ENCODE data around the gene DPEP3. TPM values are rescaled to one million over a fixed set of nuclear protein-coding genes. Genes with fewer than 3 reads are reported as not detected.

Gene DPEP3
- total RNA-seq, 6 donors from 2014 or later, result 0.15 to 1.0 (median 0.30) TPM; not detected in 2

GRCh38 chr16:67942510-67943255, 37.6 kb downstream of the DPEP3 start:
- peak in 1 of 2 donors; percentile 83 for DNase-seq
- Histone ChIP-seq H3K27me3 (no peaks in the 10 kb centered on the region), H3K27ac (peak overlapping the region; percentile 48 to 70 (median 69)), H3K36me3 (peaks cover 17 to 87% (median 71%) of the 10 kb centered on the region in 4 donors), H3K9me3 (no peaks in the 10 kb centered on the region), H3K4me1 (peaks cover 0 to 29% (median 7%) of the 10 kb centered on the region in 4 donors), H3K4me3 (no peak overlapping the region)
- TF ChIP-seq EP300 (IDR thresholded peaks at IDR 0.05) (no peak), POLR2AphosphoS5 (IDR thresholded peaks at IDR 0.05) (no peak), POLR2A (IDR thresholded peaks at IDR 0.05) (no peak)
- TF ChIP-seq, protein P1, sequence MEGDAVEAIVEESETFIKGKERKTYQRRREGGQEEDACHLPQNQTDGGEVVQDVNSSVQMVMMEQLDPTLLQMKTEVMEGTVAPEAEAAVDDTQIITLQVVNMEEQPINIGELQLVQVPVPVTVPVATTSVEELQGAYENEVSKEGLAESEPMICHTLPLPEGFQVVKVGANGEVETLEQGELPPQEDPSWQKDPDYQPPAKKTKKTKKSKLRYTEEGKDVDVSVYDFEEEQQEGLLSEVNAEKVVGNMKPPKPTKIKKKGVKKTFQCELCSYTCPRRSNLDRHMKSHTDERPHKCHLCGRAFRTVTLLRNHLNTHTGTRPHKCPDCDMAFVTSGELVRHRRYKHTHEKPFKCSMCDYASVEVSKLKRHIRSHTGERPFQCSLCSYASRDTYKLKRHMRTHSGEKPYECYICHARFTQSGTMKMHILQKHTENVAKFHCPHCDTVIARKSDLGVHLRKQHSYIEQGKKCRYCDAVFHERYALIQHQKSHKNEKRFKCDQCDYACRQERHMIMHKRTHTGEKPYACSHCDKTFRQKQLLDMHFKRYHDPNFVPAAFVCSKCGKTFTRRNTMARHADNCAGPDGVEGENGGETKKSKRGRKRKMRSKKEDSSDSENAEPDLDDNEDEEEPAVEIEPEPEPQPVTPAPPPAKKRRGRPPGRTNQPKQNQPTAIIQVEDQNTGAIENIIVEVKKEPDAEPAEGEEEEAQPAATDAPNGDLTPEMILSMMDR (IDR thresholded peaks at IDR 0.05), result no peak
- 83 to 87% methylated on average over 4 to 26 of the region's 27 CpGs for WGBS, 2 donors
- no peak for ATAC-seq (ENCODE audit: low FRiP score in 2 of 2)

DNA sequence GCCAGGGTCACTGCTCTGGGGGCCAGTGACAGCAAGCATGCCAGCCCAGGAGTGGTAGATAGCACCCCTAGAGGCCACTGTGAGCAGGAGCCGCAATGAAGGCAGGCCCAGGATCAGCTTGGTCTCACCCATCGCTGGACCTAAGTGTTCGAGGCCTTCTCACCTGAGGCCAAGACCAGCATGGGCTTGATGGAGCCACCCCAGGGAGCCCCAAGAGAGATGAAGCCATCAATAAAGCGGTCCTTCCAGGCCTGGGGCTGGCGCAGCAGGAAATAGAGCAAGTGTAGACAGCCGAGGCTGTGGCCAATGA, 38.1 kb downstream of the DPEP3 start:
- H3K27ac ChIP-seq, result peak overlapping the region in 2 of 4 donors; percentile 2 to 68

GRCh38 chr16:67941469-67942199, 38.7 kb downstream of the DPEP3 start:
- DNase-seq, result no peak
- TF ChIP-seq POLR2AphosphoS5 (IDR thresholded peaks at IDR 0.05) (no peak), EP300 (IDR thresholded peaks at IDR 0.05) (no peak), POLR2A (IDR thresholded peaks at IDR 0.05) (no peak)
- TF ChIP-seq, protein P1 (IDR thresholded peaks at IDR 0.05), result no peak
- Histone ChIP-seq H3K27ac (peak overlapping the region; percentile 2 to 68 (median 25)), H3K9me3 (no peaks in the 10 kb centered on the region), H3K4me1 (peaks cover 9 to 37% (median 15%) of the 10 kb centered on the region in 4 donors), H3K27me3 (no peaks in the 10 kb centered on the region), H3K4me3 (no peak overlapping the region), H3K36me3 (peaks cover 13 to 77% (median 61%) of the 10 kb centered on the region in 4 donors)
- 79 to 86% methylated on average over 9 of the region's 9 CpGs for WGBS, 2 donors
- no peak for ATAC-seq (ENCODE audit: low FRiP score in 2 of 2)

More for the DNA sequence above, 38.1 kb downstream of the DPEP3 start:
- Histone ChIP-seq H3K27me3 (no peaks in the 10 kb centered on the region), H3K4me1 (peaks cover 4 to 33% (median 11%) of the 10 kb centered on the region in 4 donors), H3K4me3 (no peak overlapping the region), H3K36me3 (peaks cover 13 to 82% (median 66%) of the 10 kb centered on the region in 4 donors), H3K9me3 (no peaks in the 10 kb centered on the region)
- DNase-seq, result no peak
- peak in 1 of 2 donors; percentile 46 for ATAC-seq (ENCODE audit: low FRiP score in 2 of 2)
- 82% methylated on average over 6 of the region's 6 CpGs; no CpG with 5 or more reads in 1 of the 2 donors for WGBS, 2 donors
- no peak for TF ChIP-seq EP300 (IDR thresholded peaks at IDR 0.05)
- no peak for TF ChIP-seq POLR2AphosphoS5 (IDR thresholded peaks at IDR 0.05)
- TF ChIP-seq, protein P1 (IDR thresholded peaks at IDR 0.05), result peak; percentile 47 to 68 (median 58)
- TF ChIP-seq POLR2A (IDR thresholded peaks at IDR 0.05), result no peak

GRCh38 chr16:67940446-67941089, 39.7 kb downstream of the DPEP3 start:
- peaks cover 9 to 37% (median 15%) of the 10 kb centered on the region in 4 donors for H3K4me1 ChIP-seq
- 92 to 93% methylated on average over 5 of the region's 5 CpGs for WGBS, 2 donors
- TF ChIP-seq, protein P1 (IDR thresholded peaks at IDR 0.05), result no peak
- TF ChIP-seq POLR2A (IDR thresholded peaks at IDR 0.05), result no peak
- no peak for TF ChIP-seq POLR2AphosphoS5 (IDR thresholded peaks at IDR 0.05)
- TF ChIP-seq EP300 (IDR thresholded peaks at IDR 0.05), result no peak
- peak overlapping the region in 1 of 4 donors; percentile 21 for H3K27ac ChIP-seq
- H3K27me3 ChIP-seq, result no peaks in the 10 kb centered on the region
- H3K36me3 ChIP-seq, result peaks cover 6 to 66% (median 50%) of the 10 kb centered on the region in 4 donors
- H3K4me3 ChIP-seq, result no peak overlapping the region
- no peaks in the 10 kb centered on the region for H3K9me3 ChIP-seq
- DNase-seq (no peak), ATAC-seq (ENCODE audit: low FRiP score in 2 of 2) (no peak)
